HL-60 (cell line): ENCODE results near the gene TNPO1.

Source experiments
- GABPA ChIP-seq: IDR thresholded peaks from 2 replicates; pipeline ENCODE4 v1.6.1; 2012; ENCODE audit warnings: low read depth
- POLR2AphosphoS5 ChIP-seq: IDR thresholded peaks from 2 replicates; pipeline ENCODE4 v1.6.1; 2012; ENCODE audit warnings: low read depth
- TF ChIP-seq, protein P1 (sequence below): IDR thresholded peaks from one replicate; pipeline ENCODE4 v1.5.1; 2011; ENCODE audit warnings: low read length, control low read depth, inconsistent platforms; ENCODE audit not compliant: insufficient read depth
- TF ChIP-seq, protein P2 (sequence below): IDR thresholded peaks from 2 replicates; pipeline ENCODE4 v1.6.1; 2012; ENCODE audit warnings: low read depth; ENCODE audit not compliant: insufficient replicate concordance

DNA sequence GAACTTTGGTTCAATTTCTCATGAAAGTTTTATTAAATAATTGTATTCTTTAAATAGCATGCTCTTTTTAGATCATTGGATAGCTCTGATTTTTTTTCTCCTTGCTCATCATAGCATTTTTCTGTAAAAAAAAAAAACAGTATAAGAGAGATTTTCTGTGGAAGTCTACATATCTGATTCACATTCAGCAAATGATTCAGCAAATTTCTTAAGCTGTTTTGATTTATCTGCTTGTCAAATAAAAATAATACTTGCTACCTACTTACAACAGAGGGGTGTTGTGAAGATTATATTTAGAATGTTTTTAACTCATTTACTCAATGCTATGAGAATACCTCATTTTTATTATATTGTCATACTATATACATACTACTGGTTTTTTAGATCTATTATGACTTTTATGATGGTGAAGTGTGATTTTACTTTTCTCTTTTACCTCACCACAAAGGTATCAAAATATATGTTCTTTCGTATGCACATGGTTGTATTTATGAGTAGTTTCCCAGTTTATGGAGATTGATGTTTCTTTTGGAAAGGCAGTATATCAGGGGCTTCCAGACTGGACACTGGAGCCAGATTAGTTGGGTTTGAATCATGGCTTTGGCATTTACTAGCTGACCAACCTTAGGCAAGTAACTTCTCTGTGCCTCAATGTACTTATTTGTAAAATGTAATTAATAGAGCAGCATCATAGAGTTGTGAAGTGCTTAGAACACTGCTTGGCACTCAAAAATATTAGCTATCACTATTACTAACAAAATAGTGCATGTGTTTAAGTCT, 25.5 kb downstream of the TNPO1 start:
- TF ChIP-seq, protein P1, sequence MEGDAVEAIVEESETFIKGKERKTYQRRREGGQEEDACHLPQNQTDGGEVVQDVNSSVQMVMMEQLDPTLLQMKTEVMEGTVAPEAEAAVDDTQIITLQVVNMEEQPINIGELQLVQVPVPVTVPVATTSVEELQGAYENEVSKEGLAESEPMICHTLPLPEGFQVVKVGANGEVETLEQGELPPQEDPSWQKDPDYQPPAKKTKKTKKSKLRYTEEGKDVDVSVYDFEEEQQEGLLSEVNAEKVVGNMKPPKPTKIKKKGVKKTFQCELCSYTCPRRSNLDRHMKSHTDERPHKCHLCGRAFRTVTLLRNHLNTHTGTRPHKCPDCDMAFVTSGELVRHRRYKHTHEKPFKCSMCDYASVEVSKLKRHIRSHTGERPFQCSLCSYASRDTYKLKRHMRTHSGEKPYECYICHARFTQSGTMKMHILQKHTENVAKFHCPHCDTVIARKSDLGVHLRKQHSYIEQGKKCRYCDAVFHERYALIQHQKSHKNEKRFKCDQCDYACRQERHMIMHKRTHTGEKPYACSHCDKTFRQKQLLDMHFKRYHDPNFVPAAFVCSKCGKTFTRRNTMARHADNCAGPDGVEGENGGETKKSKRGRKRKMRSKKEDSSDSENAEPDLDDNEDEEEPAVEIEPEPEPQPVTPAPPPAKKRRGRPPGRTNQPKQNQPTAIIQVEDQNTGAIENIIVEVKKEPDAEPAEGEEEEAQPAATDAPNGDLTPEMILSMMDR, result no peak
- TF ChIP-seq POLR2AphosphoS5 (no peak), GABPA (no peak)
- TF ChIP-seq, protein P2, sequence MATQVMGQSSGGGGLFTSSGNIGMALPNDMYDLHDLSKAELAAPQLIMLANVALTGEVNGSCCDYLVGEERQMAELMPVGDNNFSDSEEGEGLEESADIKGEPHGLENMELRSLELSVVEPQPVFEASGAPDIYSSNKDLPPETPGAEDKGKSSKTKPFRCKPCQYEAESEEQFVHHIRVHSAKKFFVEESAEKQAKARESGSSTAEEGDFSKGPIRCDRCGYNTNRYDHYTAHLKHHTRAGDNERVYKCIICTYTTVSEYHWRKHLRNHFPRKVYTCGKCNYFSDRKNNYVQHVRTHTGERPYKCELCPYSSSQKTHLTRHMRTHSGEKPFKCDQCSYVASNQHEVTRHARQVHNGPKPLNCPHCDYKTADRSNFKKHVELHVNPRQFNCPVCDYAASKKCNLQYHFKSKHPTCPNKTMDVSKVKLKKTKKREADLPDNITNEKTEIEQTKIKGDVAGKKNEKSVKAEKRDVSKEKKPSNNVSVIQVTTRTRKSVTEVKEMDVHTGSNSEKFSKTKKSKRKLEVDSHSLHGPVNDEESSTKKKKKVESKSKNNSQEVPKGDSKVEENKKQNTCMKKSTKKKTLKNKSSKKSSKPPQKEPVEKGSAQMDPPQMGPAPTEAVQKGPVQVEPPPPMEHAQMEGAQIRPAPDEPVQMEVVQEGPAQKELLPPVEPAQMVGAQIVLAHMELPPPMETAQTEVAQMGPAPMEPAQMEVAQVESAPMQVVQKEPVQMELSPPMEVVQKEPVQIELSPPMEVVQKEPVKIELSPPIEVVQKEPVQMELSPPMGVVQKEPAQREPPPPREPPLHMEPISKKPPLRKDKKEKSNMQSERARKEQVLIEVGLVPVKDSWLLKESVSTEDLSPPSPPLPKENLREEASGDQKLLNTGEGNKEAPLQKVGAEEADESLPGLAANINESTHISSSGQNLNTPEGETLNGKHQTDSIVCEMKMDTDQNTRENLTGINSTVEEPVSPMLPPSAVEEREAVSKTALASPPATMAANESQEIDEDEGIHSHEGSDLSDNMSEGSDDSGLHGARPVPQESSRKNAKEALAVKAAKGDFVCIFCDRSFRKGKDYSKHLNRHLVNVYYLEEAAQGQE, result no peak
